ENCODE results near the gene PSMA8. TPM values are rescaled to one million over a fixed set of nuclear protein-coding genes. Genes with fewer than 3 reads are reported as not detected.

The PSMA8 gene
- total RNA-seq, 1 donor from 2014 or later: 0.29 TPM

GRCh38 chr18:26090130-26091046 is 43.3 kb upstream of the PSMA8 start, which contains the start of gene SS18:
Gene SS18 (minus strand): TSS chr18:26090613. CDS start chr18:26090569, 44 bp downstream.
- Mint-ChIP-seq H3K4me1 (ENCODE audit: low read depth) (peaks cover 16% of the 10 kb centered on the region), H3K27ac (peak within 1 kb of the TSS; percentile 98), H3K36me3 (ENCODE audit: insufficient read depth) (peaks cover 3% of the 10 kb centered on the region), H3K4me3 (ENCODE audit: low read depth) (peak within 1 kb of the TSS; percentile 96), H3K9me3 (ENCODE audit: low read depth) (no peaks in the 10 kb centered on the region), H3K27me3 (no peaks in the 10 kb centered on the region)
- no peak for TF ChIP-seq CTCF (IDR thresholded peaks at IDR 0.05; ENCODE audit: unreplicated experiment)
- DNase-seq (ENCODE audit: low spot score, unreplicated experiment): peak; percentile 84

GRCh38 chr18:26091047-26091630 is 42.5 kb upstream of the PSMA8 start:
- H3K9me3 Mint-ChIP-seq (ENCODE audit: low read depth): no peaks in the 10 kb centered on the region

GRCh38 chr18:26096852-26097251 is 36.8 kb upstream of the PSMA8 start:
- Mint-ChIP-seq H3K9me3 (ENCODE audit: low read depth) (peaks cover 9% of the 10 kb centered on the region), H3K4me3 (ENCODE audit: low read depth) (no peak overlapping the region), H3K27ac (no peak overlapping the region), H3K4me1 (ENCODE audit: low read depth) (no peaks in the 10 kb centered on the region), H3K36me3 (ENCODE audit: insufficient read depth) (no peaks in the 10 kb centered on the region), H3K27me3 (no peaks in the 10 kb centered on the region)
- no peak for TF ChIP-seq CTCF (IDR thresholded peaks at IDR 0.05; ENCODE audit: unreplicated experiment)
- DNase-seq (ENCODE audit: low spot score, unreplicated experiment): no peak

More at GRCh38 chr18:26091047-26091630, 42.5 kb upstream of the PSMA8 start:
- Mint-ChIP-seq H3K36me3 (ENCODE audit: insufficient read depth) (peaks cover 3% of the 10 kb centered on the region), H3K4me1 (ENCODE audit: low read depth) (peaks cover 16% of the 10 kb centered on the region), H3K27ac (peak overlapping the region; percentile 98), H3K4me3 (ENCODE audit: low read depth) (peak overlapping the region; percentile 96), H3K27me3 (no peaks in the 10 kb centered on the region)
- no peak for DNase-seq (ENCODE audit: low spot score, unreplicated experiment)
- TF ChIP-seq CTCF (IDR thresholded peaks at IDR 0.05; ENCODE audit: unreplicated experiment): no peak

- no peak overlapping the region for H3K4me3 Mint-ChIP-seq (ENCODE audit: low read depth)
- H3K36me3 Mint-ChIP-seq (ENCODE audit: insufficient read depth): no peaks in the 10 kb centered on the region
- peaks cover 9% of the 10 kb centered on the region for H3K9me3 Mint-ChIP-seq (ENCODE audit: low read depth)
- no peaks in the 10 kb centered on the region for H3K4me1 Mint-ChIP-seq (ENCODE audit: low read depth)
- no peak for DNase-seq (ENCODE audit: low spot score, unreplicated experiment)
- no peak for TF ChIP-seq CTCF (IDR thresholded peaks at IDR 0.05; ENCODE audit: unreplicated experiment)
- no peaks in the 10 kb centered on the region for H3K27me3 Mint-ChIP-seq
- H3K27ac Mint-ChIP-seq: no peak overlapping the region
Measured at GRCh38 chr18:26097563-26097962, 36.1 kb upstream of the PSMA8 start.

GRCh38 chr18:26103579-26103978 is 30.1 kb upstream of the PSMA8 start:
- TF ChIP-seq CTCF (IDR thresholded peaks at IDR 0.05; ENCODE audit: unreplicated experiment): no peak
- Mint-ChIP-seq H3K4me3 (ENCODE audit: low read depth) (no peak overlapping the region), H3K27ac (no peak overlapping the region), H3K27me3 (no peaks in the 10 kb centered on the region), H3K36me3 (ENCODE audit: insufficient read depth) (no peaks in the 10 kb centered on the region), H3K4me1 (ENCODE audit: low read depth) (no peaks in the 10 kb centered on the region), H3K9me3 (ENCODE audit: low read depth) (peaks cover 12% of the 10 kb centered on the region)
- no peak for DNase-seq (ENCODE audit: low spot score, unreplicated experiment)

Measured in progenitor cell of endocrine pancreas (in vitro differentiated cells).